GM18867 (cell line): ENCODE measurements around the gene CABYR.
A peak's percentile ranks its signal among the peaks of the same experiment; 100 is the strongest.

Source experiments
- ATAC-seq: cut with Tn5 transposase; IDR thresholded peaks from one replicate; pipeline ENCODE4 v1.9.1; 2021; ENCODE audit warnings: mild to moderate bottlenecking, moderate library complexity; ENCODE audit not compliant: unreplicated experiment

CABYR gene

DNA sequence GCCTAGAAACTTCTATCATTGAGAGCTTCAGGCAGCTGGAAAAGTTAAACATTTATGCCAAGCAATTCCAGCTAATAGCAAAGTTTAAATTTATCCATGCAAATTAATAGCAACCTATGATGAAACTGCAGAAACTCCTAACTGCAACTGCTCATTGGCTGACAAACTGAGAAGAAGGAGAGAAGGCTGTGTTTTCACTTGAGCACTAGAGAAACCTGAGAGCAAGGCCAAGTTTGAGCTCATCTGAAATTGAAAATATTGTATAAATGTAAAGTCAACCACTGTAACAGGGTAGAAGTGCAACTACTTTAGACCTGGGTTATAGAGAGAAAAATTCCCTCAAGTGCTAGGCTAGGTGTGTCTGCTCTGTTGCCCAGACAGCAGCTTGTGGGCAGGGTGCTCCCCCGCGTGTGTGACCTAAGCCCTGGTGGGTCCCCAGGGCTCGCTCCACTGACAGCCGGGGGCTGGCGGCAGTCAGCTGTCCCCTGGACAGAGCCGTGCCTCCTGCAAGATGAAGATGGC is 50.2 kb downstream of the CABYR start:
- peak; percentile 79 for ATAC-seq

DNA sequence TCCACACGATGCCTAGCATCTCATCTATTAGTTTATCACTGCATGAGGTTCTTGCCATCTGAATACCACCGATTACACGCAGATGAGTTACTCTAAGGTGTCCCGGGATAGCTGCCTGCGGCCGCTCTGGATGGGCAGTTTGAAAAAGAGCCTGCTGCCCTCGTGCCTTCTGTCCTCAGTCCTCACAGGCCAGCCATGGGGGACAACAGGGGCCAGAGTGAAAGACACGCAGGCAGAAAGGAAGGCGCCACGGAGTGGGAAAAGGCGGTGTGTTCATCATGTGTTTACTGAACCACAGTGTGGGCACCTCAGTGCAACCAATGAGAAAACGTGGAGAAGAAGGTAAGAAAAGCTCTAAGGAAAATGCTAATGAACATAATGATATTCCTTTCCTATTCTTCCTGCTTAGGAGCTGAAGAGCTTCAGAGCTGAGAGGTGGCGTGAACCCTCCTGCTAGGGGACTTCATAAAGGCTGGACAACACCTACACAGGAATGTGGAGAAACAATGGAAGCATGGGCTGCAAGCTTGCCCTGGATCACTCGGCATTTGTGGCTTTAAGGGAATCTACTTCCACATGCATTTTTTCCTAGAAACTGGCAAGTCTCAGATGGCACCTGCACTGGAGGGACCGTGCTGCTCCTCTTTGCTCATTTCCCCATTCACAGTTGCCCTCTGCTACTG is 50.9 kb downstream of the CABYR start:
- ATAC-seq, result no peak

DNA sequence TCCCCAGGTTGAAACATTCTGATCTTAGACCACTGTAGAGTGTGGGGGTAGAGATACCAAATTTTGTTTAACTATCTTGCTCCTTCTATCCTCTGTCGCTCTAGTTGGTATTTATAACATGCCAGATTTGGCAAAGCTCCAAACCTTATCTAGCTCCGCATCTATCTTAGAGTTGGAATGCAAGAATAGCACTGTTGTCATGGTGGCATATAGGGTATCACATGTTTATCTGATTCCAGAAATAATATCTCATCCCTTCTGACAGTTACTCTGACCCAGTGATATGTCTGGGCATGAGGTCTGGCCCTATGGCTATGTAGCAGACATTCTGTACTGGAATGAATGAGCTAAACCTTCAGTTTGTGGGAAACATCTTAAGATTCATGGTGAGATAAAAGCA is 51.7 kb downstream of the CABYR start:
- no peak for ATAC-seq

DNA sequence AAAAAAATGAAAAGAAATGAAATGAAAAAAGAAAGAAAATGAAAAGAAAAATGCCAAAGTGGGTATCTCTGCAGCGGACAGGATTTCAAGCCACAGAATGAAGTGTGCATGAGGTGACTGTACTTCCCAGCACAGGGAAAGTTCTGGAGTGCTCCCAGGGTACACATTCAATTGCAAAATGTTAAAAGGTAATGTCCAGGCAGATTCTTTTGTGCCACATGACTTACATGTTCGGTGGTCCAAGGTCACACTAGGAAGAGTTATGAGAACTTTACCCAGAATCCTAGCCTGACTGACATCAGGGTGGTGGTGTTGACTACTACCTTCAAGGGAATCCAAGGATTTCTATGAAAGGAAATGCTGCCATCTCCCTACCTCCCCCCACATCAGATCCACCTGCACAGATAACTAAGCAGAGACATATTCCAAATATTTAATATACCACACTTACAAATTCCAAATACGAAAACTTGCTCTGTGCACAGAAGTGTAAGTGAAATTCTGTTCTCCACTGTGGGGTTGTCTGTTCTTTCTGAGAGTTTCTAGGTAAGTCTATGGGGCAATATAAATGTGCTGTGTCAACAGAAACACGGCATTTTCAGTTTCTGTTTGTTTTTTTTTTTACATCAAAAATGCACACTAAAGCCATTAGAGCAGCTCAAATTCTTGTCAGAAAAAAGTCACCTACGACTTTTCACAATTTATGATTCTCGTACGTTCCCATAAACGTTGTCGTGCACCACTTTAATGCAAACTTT is 56.6 kb downstream of the CABYR start:
- no peak for ATAC-seq

DNA sequence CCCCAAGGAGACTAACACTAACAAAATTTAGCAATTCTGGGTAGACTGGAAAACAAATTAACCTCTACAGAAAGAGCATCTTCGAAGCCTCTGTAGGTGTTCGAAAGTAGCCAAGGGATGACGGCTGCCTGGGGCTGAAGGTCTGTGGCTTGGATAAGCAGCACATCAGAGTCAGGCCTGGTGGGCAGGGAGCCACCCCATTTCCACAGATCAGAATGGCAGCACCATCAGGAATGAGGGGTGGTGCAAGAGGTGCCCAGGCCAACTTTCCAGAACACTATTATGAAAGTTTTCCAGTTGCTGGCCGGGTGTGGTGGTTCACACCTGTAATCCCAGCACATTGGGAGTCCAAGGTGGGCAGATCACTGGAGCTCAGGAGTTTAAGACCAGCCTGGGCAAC is 57.9 kb downstream of the CABYR start:
- no peak for ATAC-seq

DNA sequence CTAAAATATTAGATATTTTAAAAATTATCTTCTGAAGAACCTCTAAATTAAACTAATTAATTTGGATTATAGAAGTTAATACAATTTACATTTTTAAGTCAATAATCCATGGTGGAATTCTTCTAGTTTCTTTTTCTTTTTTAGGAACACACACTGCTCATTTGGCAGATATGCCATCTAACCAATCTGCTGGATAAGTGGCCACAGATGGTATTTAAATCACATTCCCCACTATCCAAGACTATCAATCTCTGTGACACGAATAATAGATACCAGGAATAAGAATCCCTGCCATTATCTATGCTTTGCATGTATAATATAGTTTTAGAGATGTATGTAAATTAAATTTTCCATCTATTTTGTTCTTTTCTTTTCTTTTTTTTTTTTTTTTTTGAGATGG is 58.5 kb downstream of the CABYR start:
- no peak for ATAC-seq

DNA sequence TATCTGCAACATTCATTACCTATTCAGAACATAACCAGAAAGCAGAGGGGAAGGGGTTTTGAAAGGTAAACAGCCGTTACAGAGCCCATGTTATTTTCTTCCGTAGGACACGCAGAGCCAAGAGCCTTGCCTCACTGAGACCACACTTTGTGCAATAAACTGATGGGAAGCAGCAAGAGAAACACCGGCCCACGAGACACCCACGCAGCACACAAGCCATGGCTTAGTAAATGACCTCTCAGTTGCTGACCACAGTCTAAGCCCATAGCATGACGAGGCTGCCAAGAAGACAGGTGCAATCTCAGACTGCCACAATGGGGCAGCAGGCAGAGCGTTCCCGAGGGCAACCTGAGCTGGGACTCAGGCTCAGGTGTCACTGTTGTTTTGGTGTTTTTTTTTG is 59.6 kb downstream of the CABYR start:
- no peak for ATAC-seq

DNA sequence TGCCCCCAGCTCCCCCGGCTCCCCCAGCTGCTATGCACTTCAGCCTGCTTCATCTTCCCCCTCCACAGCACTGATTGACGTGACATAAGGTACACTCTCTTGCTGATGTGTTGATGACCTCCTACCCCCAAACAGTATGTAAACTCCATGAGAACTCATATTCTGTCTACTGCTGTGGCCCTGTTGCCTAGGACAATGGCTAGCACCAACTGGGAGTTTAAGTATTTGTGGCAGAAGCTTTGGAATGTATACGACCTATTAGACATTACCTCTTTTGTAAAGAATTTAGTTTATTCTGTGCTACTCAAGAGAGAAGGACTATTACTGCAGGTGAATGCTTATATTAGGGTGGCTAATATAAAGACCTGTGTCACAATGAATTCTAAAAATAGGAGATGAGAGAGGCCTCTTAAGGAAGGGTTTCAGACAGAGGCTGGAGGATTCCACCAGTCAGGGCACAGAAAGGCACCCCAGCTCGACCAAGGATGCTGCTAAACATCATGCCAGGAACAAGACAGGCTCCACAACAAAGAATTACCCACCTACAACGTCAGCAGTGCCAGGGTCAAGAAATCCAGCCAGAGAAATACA is 60.6 kb downstream of the CABYR start:
- ATAC-seq, result no peak

DNA sequence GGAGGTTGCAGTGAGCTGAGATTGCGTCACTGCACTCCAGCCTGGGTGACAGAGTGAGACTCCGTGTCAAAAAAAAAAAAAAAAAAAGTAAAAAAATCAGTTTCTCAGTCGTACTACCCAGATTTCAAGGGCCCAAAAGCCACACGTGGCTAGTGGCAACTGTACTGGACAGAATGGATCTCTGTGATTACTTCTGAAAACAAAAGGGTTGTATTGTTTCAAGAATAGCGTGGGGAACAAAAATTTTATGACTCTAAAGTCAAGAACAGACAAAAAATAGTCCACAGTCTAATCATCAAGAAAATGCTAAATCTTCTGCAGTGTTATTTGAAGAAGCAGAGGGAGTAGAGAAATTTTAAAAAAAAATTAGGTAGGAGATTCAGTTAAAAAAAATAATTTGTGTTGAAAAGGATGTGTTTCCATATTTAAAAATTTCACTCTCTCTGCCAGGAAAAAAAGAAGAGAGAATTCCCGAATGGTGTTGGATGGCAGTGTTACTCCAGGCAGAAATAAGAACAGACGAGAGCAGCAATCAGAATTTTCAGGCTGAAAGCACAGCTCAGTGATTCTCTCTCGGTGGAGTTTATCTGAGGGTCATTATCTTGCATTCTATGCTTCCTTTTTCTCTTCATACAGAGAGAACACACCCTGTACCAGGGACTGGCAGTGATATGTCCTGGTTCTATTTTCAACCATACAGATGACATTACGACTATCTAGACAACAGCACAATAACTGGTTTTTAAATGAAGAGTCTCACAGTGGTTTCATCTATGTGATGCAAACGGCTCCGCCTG is 61.8 kb downstream of the CABYR start:
- no peak for ATAC-seq

DNA sequence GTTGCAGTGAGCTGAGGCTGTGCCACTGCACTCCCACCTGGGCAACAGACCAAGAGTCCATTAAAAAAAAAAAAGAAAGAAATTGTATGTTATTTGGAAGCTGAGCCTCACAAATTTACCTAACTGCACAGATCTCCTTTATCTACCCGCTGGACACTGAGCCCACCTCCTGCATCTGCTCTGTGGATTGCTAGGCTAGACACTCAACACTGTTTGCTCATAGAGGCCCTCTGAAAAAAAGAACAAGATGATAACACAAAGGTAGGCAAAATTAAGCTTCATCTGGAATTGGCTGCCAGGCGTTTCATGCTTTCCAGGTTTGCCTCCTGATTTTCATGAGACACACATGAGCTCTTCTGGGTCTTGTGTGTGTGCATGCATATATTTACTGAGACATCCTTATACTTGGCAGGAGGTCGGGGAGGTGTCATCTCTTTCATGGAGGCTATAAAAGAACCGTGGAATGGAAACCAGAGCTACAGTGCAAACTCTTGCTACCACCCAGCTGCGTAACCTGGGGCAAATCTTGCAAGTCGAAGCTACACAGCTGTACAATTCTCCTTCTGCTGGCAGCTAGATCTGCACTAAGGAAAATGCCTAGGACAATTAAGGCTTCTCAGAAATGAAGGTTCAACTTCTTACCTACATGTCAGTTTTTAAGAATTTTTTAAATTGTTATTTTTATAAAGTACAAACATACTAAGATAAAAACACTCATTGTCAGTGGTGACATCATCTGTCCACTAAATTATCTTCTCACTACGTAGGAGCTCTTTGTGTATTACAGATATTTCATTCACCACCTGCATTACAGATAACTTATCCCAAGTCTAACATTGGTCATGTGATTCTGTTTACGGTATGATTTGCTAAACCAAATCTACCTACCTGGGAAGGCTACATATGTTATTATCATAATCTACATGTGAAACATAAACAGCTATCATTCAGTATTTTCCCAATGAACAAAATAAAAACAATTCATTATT is 63.1 kb downstream of the CABYR start:
- ATAC-seq, result no peak

DNA sequence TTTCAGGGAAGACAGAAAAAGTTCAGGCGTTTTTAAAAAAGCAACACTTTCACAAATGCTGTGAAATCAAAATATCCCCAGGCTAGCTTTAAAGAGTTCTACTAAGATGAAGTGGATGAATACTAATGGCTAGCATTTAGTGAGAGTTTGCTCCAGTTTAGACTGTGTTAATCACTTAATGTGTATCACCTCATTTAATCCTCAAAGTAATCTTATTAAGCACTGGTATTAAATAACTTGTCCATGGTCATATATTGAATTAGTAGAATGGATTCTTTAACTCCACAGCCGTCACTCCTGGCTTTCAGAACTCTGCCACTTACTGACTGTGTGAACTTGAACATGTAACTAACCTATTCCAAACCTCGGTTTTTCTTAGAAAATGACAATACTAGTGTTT is 66.0 kb downstream of the CABYR start:
- no peak for ATAC-seq

DNA sequence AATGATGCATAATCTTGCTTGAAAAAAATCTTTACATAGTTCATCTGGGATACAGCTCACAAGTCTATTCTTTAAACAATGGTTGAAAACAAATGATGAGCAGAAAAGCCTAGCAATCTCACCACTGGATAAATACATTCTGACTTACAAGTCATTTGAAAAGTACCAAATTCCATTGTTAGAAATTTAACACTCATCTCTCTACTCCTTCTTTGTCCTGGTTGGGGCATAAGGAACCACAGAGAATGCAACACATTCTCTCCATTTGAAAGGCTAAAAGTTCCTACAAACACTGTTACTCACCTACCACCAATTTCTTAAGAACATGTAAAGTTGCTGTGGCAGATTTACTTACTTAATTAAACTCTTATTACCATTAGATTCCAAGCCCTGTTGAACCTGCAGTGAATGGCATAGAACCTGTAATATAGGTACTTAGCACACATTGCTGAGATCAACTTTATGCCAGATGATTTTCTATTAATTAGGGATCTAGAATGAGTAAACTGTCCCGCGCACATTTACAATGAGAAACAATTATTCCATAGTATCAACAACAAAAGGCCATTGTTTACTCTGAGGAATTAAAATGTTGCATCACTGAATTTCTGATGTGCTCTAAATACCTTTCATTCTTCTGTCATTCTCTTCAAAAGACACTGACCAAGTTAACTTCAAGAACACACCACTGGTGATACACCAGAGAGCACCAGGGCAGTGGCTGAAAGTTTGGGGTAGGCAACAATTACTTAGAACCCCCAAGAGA is 69.6 kb downstream of the CABYR start:
- ATAC-seq, result no peak

DNA sequence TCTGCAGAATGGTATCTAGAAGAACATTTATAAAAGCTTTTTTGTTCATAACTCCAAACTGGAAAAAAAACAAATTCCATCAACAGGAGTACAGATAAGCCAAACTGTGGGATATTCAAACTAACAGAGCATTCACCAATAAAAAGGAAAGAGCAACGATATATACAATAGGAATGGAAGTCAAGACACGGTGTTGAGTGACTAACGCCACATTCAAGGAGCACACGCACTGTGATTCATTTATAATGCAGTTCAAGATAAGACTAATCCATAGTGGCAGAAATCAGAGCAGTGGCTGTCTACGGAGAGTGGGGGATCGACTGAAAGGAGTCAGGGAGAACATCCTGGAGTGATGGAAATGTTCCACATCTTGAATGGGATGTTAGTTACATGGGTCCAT is 70.7 kb downstream of the CABYR start:
- ATAC-seq, result no peak
